HG03354 (cell line): ENCODE results near the gene RGS7.
"Not testable (repeated sequence)": the region's sequence is repeated elsewhere in the genome, so short reads cannot be mapped to it uniquely, and the experiment has no call there.

Source experiments
- ATAC-seq: cut with Tn5 transposase; IDR thresholded peaks from one replicate; pipeline ENCODE4 v1.9.1; 2021; ENCODE audit warnings: mild to moderate bottlenecking; ENCODE audit not compliant: unreplicated experiment, poor library complexity, severe bottlenecking

Gene RGS7

GRCh38 chr1:240772131-240772530 lies 584.9 kb downstream of the RGS7 start:
- ATAC-seq = no peak

- ATAC-seq = no peak
Measured at GRCh38 chr1:240771450-240771849, 585.6 kb downstream of the RGS7 start.

- ATAC-seq = no peak
Measured at GRCh38 chr1:240768979-240769378, 588.0 kb downstream of the RGS7 start.

GRCh38 chr1:240766831-240767230 lies 590.2 kb downstream of the RGS7 start:
- ATAC-seq = no peak

- ATAC-seq = no peak
Measured at GRCh38 chr1:240765732-240766363, 591.2 kb downstream of the RGS7 start.

GRCh38 chr1:240763771-240764170 lies 593.2 kb downstream of the RGS7 start:
- no peak for ATAC-seq

- ATAC-seq = not testable (repeated sequence)
Measured at GRCh38 chr1:240763095-240763494, 593.9 kb downstream of the RGS7 start.

- ATAC-seq = not testable (repeated sequence)
Measured at GRCh38 chr1:240762471-240762987, 594.5 kb downstream of the RGS7 start.

- not testable (repeated sequence) for ATAC-seq
Measured at GRCh38 chr1:240758777-240759176, 598.2 kb downstream of the RGS7 start.

GRCh38 chr1:240758296-240758695 lies 598.7 kb downstream of the RGS7 start:
- ATAC-seq = no peak

- ATAC-seq = no peak
Measured at GRCh38 chr1:240747907-240748306, 609.1 kb downstream of the RGS7 start.

- ATAC-seq = no peak
Measured at GRCh38 chr1:240743705-240744104, 613.3 kb downstream of the RGS7 start.

GRCh38 chr1:240739754-240740153 lies 617.3 kb downstream of the RGS7 start:
- no peak for ATAC-seq

GRCh38 chr1:240739139-240739538 lies 617.9 kb downstream of the RGS7 start:
- no peak for ATAC-seq

- ATAC-seq = no peak
Measured at GRCh38 chr1:240737766-240738265, 619.2 kb downstream of the RGS7 start.

- no peak for ATAC-seq
Measured at GRCh38 chr1:240737298-240737697, 619.7 kb downstream of the RGS7 start.

- ATAC-seq = not testable (repeated sequence)
Measured at GRCh38 chr1:240734705-240735104, 622.3 kb downstream of the RGS7 start.

GRCh38 chr1:240734001-240734400 lies 623.0 kb downstream of the RGS7 start:
- no peak for ATAC-seq

GRCh38 chr1:240732390-240732789 lies 624.6 kb downstream of the RGS7 start:
- peak; percentile 84 for ATAC-seq
